GM12892 (cell line): ENCODE results near the gene DLG2.
"Not testable (repeated sequence)": the region's sequence is repeated elsewhere in the genome, so short reads cannot be mapped to it uniquely, and the experiment has no call there.

Source experiments
- POLR2A ChIP-seq: IDR thresholded peaks from 2 replicates; pipeline ENCODE4 v1.6.1; 2011; ENCODE audit warnings: low read depth, low read length, control low read depth
- TAF1 ChIP-seq: IDR thresholded peaks from 2 replicates; pipeline ENCODE4 v1.6.1; 2011; ENCODE audit warnings: low read depth, mild to moderate bottlenecking, control low read depth, low read length, borderline replicate concordance

DNA sequence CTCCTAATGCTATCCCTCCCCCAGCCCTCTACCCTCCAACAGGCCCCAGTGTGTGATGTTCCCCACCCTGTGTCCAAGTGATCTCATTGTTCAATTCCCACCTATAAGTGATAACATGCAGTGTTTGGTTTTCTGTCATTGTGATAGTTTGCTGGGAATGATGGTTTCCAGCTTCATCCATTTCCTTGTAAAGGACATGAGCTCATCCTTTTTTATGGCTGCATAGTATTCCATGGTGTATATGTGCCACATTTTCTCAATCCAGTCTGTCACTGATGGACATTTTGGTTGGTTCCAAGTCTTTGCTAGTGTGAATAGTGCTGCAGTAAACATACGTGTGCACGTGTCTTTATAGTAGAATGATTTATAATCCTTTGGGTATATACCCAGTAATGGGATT, 277.6 kb downstream of the DLG2 start:
- TF ChIP-seq TAF1, POLR2A: not testable (repeated sequence)
